GM19240 (cell line): ENCODE results near the gene FHIP2A.
"Not testable (repeated sequence)": the region's sequence is repeated elsewhere in the genome, so short reads cannot be mapped to it uniquely, and the experiment has no call there.

Experiments used
- DNase-seq: peaks from one replicate; pipeline ENCODE4 v3.0.0; 2011; ENCODE audit warnings: low spot score; ENCODE audit not compliant: insufficient read length

FHIP2A gene

GRCh38 chr10:114856544-114857287 is 35.1 kb downstream of the FHIP2A start:
- no peak for DNase-seq

- DNase-seq, result not testable (repeated sequence)
These were observed 35.6 kb downstream of the FHIP2A start for GRCh38 chr10:114857288-114857565.

GRCh38 chr10:114857922-114858629 is 36.5 kb downstream of the FHIP2A start:
- DNase-seq, result no peak

- no peak for DNase-seq
These were observed 37.6 kb downstream of the FHIP2A start for GRCh38 chr10:114859222-114859621.

GRCh38 chr10:114862456-114862855 is 40.9 kb downstream of the FHIP2A start:
- no peak for DNase-seq

GRCh38 chr10:114867365-114867764 is 45.8 kb downstream of the FHIP2A start:
- DNase-seq, result no peak

GRCh38 chr10:114868870-114869519 is 47.4 kb downstream of the FHIP2A start:
- no peak for DNase-seq

GRCh38 chr10:114869520-114869892 is 47.9 kb downstream of the FHIP2A start:
- DNase-seq, result no peak

- DNase-seq, result no peak
These were observed 48.9 kb downstream of the FHIP2A start for GRCh38 chr10:114870486-114870885.

GRCh38 chr10:114871379-114871778 is 49.8 kb downstream of the FHIP2A start:
- DNase-seq, result no peak
